ES-I3 (cell line): ENCODE data around the gene OLFM3.

Experiments
- H3K36me3 ChIP-seq: 2 replicates; pipeline ENCODE4 v1.6.1; 2013; ENCODE audit warnings: mild to moderate bottlenecking, low read length, control low read depth, moderate library complexity; ENCODE audit not compliant: insufficient read depth
- H3K4me1 ChIP-seq: 2 replicates; pipeline ENCODE4 v1.6.1; 2013; ENCODE audit warnings: mild to moderate bottlenecking, control low read depth, low read length; ENCODE audit not compliant: insufficient read depth
- H3K9ac ChIP-seq: 2 replicates; pipeline ENCODE4 v1.6.1; 2013; ENCODE audit warnings: low read depth, mild to moderate bottlenecking, low read length, moderate library complexity
- H3K9me3 ChIP-seq: 2 replicates; pipeline ENCODE4 v1.6.1; 2013; ENCODE audit warnings: mild to moderate bottlenecking, low read length, moderate library complexity; ENCODE audit not compliant: control insufficient read depth, insufficient read depth

The OLFM3 gene

GRCh38 chr1:101920577-101920976 lies 76.1 kb downstream of the OLFM3 start:
- Histone ChIP-seq H3K4me1 (no peaks in the 10 kb centered on the region), H3K36me3 (no peaks in the 10 kb centered on the region), H3K9me3 (no peaks in the 10 kb centered on the region), H3K9ac (no peak overlapping the region)

- Histone ChIP-seq H3K36me3 (no peaks in the 10 kb centered on the region), H3K4me1 (no peaks in the 10 kb centered on the region), H3K9ac (no peak overlapping the region), H3K9me3 (no peaks in the 10 kb centered on the region)
Observed at GRCh38 chr1:101918277-101918676, 78.4 kb downstream of the OLFM3 start.

DNA sequence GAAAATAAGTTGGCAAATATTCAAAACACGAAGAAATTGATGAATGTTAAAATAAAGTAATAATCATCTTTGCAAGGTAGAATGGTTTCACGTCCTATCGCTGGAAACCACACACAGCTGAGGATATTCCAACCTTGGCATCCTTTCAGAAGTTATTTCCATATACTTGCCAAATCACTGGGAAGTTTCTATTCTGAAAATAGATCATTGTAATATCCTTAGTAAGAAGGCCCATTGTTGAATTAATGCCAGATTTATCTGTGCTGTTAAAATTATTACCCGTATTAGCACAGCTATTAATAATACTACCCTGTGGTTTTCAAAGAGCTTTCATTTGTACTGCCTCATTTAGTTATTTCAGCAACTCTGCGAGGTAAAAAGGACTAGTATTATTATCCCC lies 81.1 kb downstream of the OLFM3 start:
- Histone ChIP-seq H3K9me3 (no peaks in the 10 kb centered on the region), H3K36me3 (no peaks in the 10 kb centered on the region), H3K9ac (no peak overlapping the region), H3K4me1 (no peaks in the 10 kb centered on the region)

- no peak overlapping the region for H3K9ac ChIP-seq
- H3K36me3 ChIP-seq, result no peaks in the 10 kb centered on the region
- no peaks in the 10 kb centered on the region for H3K4me1 ChIP-seq
- no peaks in the 10 kb centered on the region for H3K9me3 ChIP-seq
Observed at GRCh38 chr1:101914473-101915242, 82.1 kb downstream of the OLFM3 start.

- H3K9ac ChIP-seq, result no peak overlapping the region
- peaks cover under 1% of the 10 kb centered on the region; the same call in 1 of the 2 replicates for H3K4me1 ChIP-seq
- H3K9me3 ChIP-seq, result no peaks in the 10 kb centered on the region
- no peaks in the 10 kb centered on the region for H3K36me3 ChIP-seq
Observed at GRCh38 chr1:101911894-101912293, 84.8 kb downstream of the OLFM3 start.

- no peaks in the 10 kb centered on the region for H3K36me3 ChIP-seq
- H3K9me3 ChIP-seq, result no peaks in the 10 kb centered on the region
- peaks cover 11% of the 10 kb centered on the region; the same call in 1 of the 2 replicates for H3K4me1 ChIP-seq
- no peak overlapping the region for H3K9ac ChIP-seq
Observed at GRCh38 chr1:101908980-101909379, 87.7 kb downstream of the OLFM3 start.

- peaks cover 11% of the 10 kb centered on the region; the same call in 1 of the 2 replicates for H3K4me1 ChIP-seq
- H3K36me3 ChIP-seq, result no peaks in the 10 kb centered on the region
- no peaks in the 10 kb centered on the region for H3K9me3 ChIP-seq
- no peak overlapping the region for H3K9ac ChIP-seq
Observed at GRCh38 chr1:101907264-101907663, 89.5 kb downstream of the OLFM3 start.

DNA sequence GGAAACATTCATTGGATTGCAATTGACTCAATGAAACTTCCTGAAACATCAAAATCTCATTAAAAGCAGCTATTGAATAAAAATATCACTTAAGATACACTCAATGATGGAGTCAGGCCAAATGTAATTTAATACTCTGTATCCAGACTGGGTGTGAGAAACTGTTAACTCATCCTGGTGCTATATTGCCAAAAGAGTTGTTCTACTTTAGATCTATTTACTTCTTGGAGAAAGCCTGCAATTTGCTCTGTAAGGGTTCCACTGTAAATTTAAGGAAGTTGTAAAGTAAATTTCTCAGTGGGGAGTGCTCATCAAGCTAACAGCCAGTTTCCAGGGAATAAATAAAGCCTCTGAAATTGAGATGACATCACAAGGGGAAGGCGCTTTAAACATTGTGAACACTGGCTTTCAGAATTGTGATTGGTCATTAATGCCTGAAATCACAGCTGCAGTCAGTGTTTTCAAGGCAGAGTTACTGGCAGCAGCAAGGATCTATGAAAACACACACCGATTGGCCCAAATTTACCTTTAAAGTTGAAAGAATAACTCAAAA lies 91.4 kb downstream of the OLFM3 start:
- H3K4me1 ChIP-seq, result peaks cover 11% of the 10 kb centered on the region; the same call in 1 of the 2 replicates
- no peaks in the 10 kb centered on the region for H3K36me3 ChIP-seq

GRCh38 chr1:101902199-101902598 lies 94.5 kb downstream of the OLFM3 start:
- peaks cover 11% of the 10 kb centered on the region; the same call in 1 of the 2 replicates for H3K4me1 ChIP-seq
- H3K36me3 ChIP-seq, result no peaks in the 10 kb centered on the region
- no peak overlapping the region for H3K9ac ChIP-seq
- H3K9me3 ChIP-seq, result no peaks in the 10 kb centered on the region

More for the DNA sequence above, 91.4 kb downstream of the OLFM3 start:
- no peak overlapping the region for H3K9ac ChIP-seq
- H3K9me3 ChIP-seq, result no peaks in the 10 kb centered on the region

- Histone ChIP-seq H3K9me3 (no peaks in the 10 kb centered on the region), H3K4me1 (no peaks in the 10 kb centered on the region), H3K36me3 (no peaks in the 10 kb centered on the region), H3K9ac (no peak overlapping the region)
Observed at GRCh38 chr1:101898137-101898536, 98.6 kb downstream of the OLFM3 start.

- Histone ChIP-seq H3K9me3 (no peaks in the 10 kb centered on the region), H3K4me1 (no peaks in the 10 kb centered on the region), H3K36me3 (no peaks in the 10 kb centered on the region), H3K9ac (no peak overlapping the region)
Observed at GRCh38 chr1:101884621-101885020, 112.1 kb downstream of the OLFM3 start.

- no peaks in the 10 kb centered on the region for H3K36me3 ChIP-seq
- H3K9me3 ChIP-seq, result no peaks in the 10 kb centered on the region
- H3K4me1 ChIP-seq, result no peaks in the 10 kb centered on the region
- no peak overlapping the region for H3K9ac ChIP-seq
Observed at GRCh38 chr1:101875891-101876290, 120.8 kb downstream of the OLFM3 start.

DNA sequence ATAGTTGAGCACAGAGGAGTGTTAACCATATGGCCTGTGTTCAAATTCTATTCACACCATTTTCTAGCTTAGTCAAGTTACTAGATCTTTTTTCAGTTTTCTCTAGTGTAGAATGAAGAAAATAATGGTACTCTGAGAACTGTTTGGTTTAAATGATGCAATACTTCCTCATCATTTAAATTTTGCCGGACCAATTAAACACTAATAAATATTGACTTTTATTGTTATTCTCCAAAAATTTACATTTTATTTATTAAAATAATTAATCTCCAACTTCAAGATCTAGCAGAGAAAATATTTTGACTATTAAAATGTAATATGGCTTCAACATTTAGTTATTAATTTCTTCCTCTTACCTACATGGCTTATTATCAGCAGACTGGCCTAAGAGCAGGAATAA lies 123.1 kb downstream of the OLFM3 start:
- H3K36me3 ChIP-seq, result no peaks in the 10 kb centered on the region
- no peak overlapping the region for H3K9ac ChIP-seq
- no peaks in the 10 kb centered on the region for H3K9me3 ChIP-seq
- H3K4me1 ChIP-seq, result no peaks in the 10 kb centered on the region

DNA sequence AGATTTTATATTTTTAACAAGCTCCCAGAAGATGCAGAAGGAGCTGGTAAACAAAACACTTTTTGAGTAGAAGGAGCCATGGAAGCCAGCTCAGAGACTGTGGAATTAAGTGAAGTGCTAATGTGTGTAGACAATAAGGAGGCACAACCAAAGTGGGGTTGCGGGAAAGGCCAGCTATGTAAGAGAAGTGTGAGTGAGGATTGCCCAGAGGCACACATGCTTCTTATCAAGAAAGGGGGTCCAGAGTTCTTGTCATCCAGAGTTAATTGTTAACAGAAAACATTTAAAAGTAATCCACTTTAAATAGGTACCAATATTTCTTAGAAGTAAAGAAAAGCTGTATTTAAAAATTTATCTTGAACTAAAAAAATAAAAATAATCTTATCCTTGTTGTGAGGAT lies 136.8 kb downstream of the OLFM3 start:
- no peaks in the 10 kb centered on the region for H3K9me3 ChIP-seq
- no peaks in the 10 kb centered on the region for H3K4me1 ChIP-seq
- no peak overlapping the region for H3K9ac ChIP-seq
- no peaks in the 10 kb centered on the region for H3K36me3 ChIP-seq

GRCh38 chr1:101854271-101854670 lies 142.5 kb downstream of the OLFM3 start:
- no peaks in the 10 kb centered on the region for H3K36me3 ChIP-seq

More at GRCh38 chr1:101854271-101854670, 142.5 kb downstream of the OLFM3 start:
- no peaks in the 10 kb centered on the region for H3K4me1 ChIP-seq
- no peaks in the 10 kb centered on the region for H3K9me3 ChIP-seq
- no peak overlapping the region for H3K9ac ChIP-seq
